Lower leg skin (tissue), 3 donors: ENCODE data around the gene FBXO40.

Experiments
- CTCF ChIP-seq, 3 donors: fragments of 450-650 bp; IDR thresholded peaks; one replicate each; pipeline ENCODE4 v1.5.1; 2016; ENCODE audit warnings: antibody characterized with exemption in 3 of 3, mild to moderate bottlenecking in 3 of 3, moderate library complexity in 2 of 3
- POLR2A ChIP-seq, 2 donors: fragments of 450-650 bp; IDR thresholded peaks; one replicate each; pipeline ENCODE4 v1.6.1; 2016 to 2017; ENCODE audit warnings: antibody characterized with exemption in 2 of 2, mild to moderate bottlenecking in 1 of 2, moderate library complexity in 1 of 2

GRCh38 chr3:121581691-121582090 is 11.5 kb upstream of the FBXO40 start:
- TF ChIP-seq CTCF (IDR thresholded peaks at IDR 0.05): no peak
- no peak for TF ChIP-seq POLR2A (IDR thresholded peaks at IDR 0.05)
